IMR-90 (cell line): ENCODE measurements around the gene MAP3K8. TPM values are rescaled to one million over a fixed set of nuclear protein-coding genes. Genes with fewer than 3 reads are reported as not detected.

Source experiments
- ATAC-seq: fragments of 200-7000 bp; cut with Tn5 transposase; 2 replicates; pipeline ENCODE4 v1.9.1; 2020; ENCODE audit warnings: low read depth, mild to moderate bottlenecking, moderate library complexity
- BruUV-seq: library from RNA; stranded (reverse); fragments of 400-500 nt; replicated peaks from 2 replicates; lab custom pipeline; 2021; lab: Mats Ljungman, UMichigan
- CTCF ChIA-PET: fragments of 300-600 bp; formaldehyde crosslinking; extraction: SDS; loops from one replicate; lab custom pipeline; 2021; ENCODE audit warnings: antibody characterized with exemption; lab: Yijun Ruan, JAX
- POLR2A ChIA-PET: fragments of 300-600 bp; sonication (Branson Sonifier 250); formaldehyde crosslinking; loops from one replicate; lab custom pipeline; 2022; ENCODE audit warnings: antibody characterized with exemption; ENCODE audit not compliant: unreplicated experiment; lab: Charles Lee
- DNase-seq: peaks from one replicate; pipeline ENCODE4 v3.0.0; 2013
- H2AFZ ChIP-seq: replicated peaks from 2 replicates; pipeline ENCODE3; 2013; ENCODE audit warnings: low read length, mild to moderate bottlenecking; ENCODE audit not compliant: poor library complexity
- H2AK5ac ChIP-seq: 2 replicates; pipeline ENCODE4 v1.6.1; 2013; ENCODE audit warnings: low read depth, low read length, inconsistent platforms
- H2AK9ac ChIP-seq: replicated peaks from 2 replicates; pipeline ENCODE3; 2013; ENCODE audit warnings: mild to moderate bottlenecking, low read depth, low read length, moderate library complexity; ENCODE audit not compliant: poor library complexity
- H2BK120ac ChIP-seq: 2 replicates; pipeline ENCODE4 v1.6.1; 2013; ENCODE audit warnings: low read depth, low read length, inconsistent platforms
- H2BK15ac ChIP-seq: 3 replicates; pipeline ENCODE4 v1.6.1; 2013; ENCODE audit warnings: low read depth, low read length, inconsistent platforms
- H2BK20ac ChIP-seq: 2 replicates; pipeline ENCODE4 v1.6.1; 2013; ENCODE audit warnings: low read depth, mild to moderate bottlenecking, inconsistent platforms, low read length, moderate library complexity
- H2BK5ac ChIP-seq: 2 replicates; pipeline ENCODE4 v1.6.1; 2013; ENCODE audit warnings: mild to moderate bottlenecking, low read depth, low read length, inconsistent platforms; ENCODE audit not compliant: poor library complexity, severe bottlenecking
- H3K14ac ChIP-seq: replicated peaks from 2 replicates; pipeline ENCODE4 v1.6.1; 2013; ENCODE audit warnings: low read depth, low read length, inconsistent platforms
- H3K18ac ChIP-seq: 2 replicates; pipeline ENCODE4 v1.6.1; 2013; ENCODE audit warnings: low read depth, low read length, control low read depth
- H3K23ac ChIP-seq: 2 replicates; pipeline ENCODE4 v1.6.1; 2013; ENCODE audit warnings: low read depth, low read length, inconsistent platforms
- H3K27ac ChIP-seq: 2 replicates; pipeline ENCODE4 v1.5.1; 2013; ENCODE audit warnings: mild to moderate bottlenecking, control low read depth, low read length; ENCODE audit not compliant: insufficient read depth
- H3K27me3 ChIP-seq: 2 replicates; pipeline ENCODE4 v1.6.1; 2013; ENCODE audit warnings: low read length; ENCODE audit not compliant: control insufficient read depth, insufficient read depth
- H3K36me3 ChIP-seq: 2 replicates; pipeline ENCODE4 v1.6.1; 2013; ENCODE audit warnings: low read length, mixed read lengths; ENCODE audit not compliant: control insufficient read depth, insufficient read depth
- H3K4ac ChIP-seq: 2 replicates; pipeline ENCODE4 v1.6.1; 2013; ENCODE audit warnings: low read depth, low read length, inconsistent platforms
- H3K4me1 ChIP-seq: 2 replicates; pipeline ENCODE4 v1.6.1; 2013; ENCODE audit warnings: low read length, mixed read lengths; ENCODE audit not compliant: control insufficient read depth, insufficient read depth
- H3K4me2 ChIP-seq: 2 replicates; pipeline ENCODE4 v1.6.1; 2013; ENCODE audit warnings: low read depth, mild to moderate bottlenecking, control low read depth, low read length, moderate library complexity
- H3K4me3 ChIP-seq: 2 replicates; pipeline ENCODE4 v1.5.1; 2013; ENCODE audit warnings: low read depth, mild to moderate bottlenecking, control low read depth, low read length, moderate library complexity; ENCODE audit not compliant: insufficient read depth
- H3K56ac ChIP-seq: 2 replicates; pipeline ENCODE4 v1.6.1; 2013; ENCODE audit warnings: low read length, inconsistent platforms; ENCODE audit not compliant: insufficient read depth; ENCODE audit errors: extremely low read depth
- H3K79me1 ChIP-seq, 2 experiments: 2 replicates each; pipeline ENCODE4 v1.6.1; 2013; ENCODE audit warnings: low read length in 2 of 2, inconsistent platforms in 1 of 2, low read depth in 1 of 2
- H3K9ac ChIP-seq: 2 replicates; pipeline ENCODE4 v1.6.1; 2013; ENCODE audit warnings: low read depth, low read length, control low read depth
- H3K9me1 ChIP-seq: 2 replicates; pipeline ENCODE4 v1.6.1; 2013; ENCODE audit warnings: low read length, inconsistent platforms; ENCODE audit not compliant: insufficient read depth
- H3K9me3 ChIP-seq: 2 replicates; pipeline ENCODE4 v1.6.1; 2013; ENCODE audit warnings: low read length; ENCODE audit not compliant: control insufficient read depth, insufficient read depth
- H4K20me1 ChIP-seq: 2 replicates; pipeline ENCODE4 v1.6.1; 2013; ENCODE audit warnings: low read length, inconsistent platforms; ENCODE audit not compliant: insufficient read depth
- H4K5ac ChIP-seq: 2 replicates; pipeline ENCODE4 v1.6.1; 2013; ENCODE audit warnings: mild to moderate bottlenecking, low read depth, low read length, control low read depth
- H4K8ac ChIP-seq, 2 experiments: 2 replicates each; pipeline ENCODE4 v1.6.1; 2013; ENCODE audit warnings: low read depth in 2 of 2, low read length in 2 of 2, control low read depth in 1 of 2, inconsistent platforms in 1 of 2
- H4K91ac ChIP-seq: 2 replicates; pipeline ENCODE4 v1.6.1; 2013; ENCODE audit warnings: low read depth, low read length, inconsistent platforms; ENCODE audit not compliant: insufficient read depth
- NFE2L2 ChIP-seq: fragments of 150-350 bp; IDR thresholded peaks from 2 replicates; pipeline ENCODE4 v1.6.1; 2016; ENCODE audit warnings: low read depth, mild to moderate bottlenecking, low read length
- SMC3 ChIP-seq: fragments of 150-350 bp; IDR thresholded peaks from 2 replicates; pipeline ENCODE4 v1.6.1; 2016; ENCODE audit warnings: low read depth, mild to moderate bottlenecking, antibody characterized with exemption, low read length, moderate library complexity
- WGBS, 2 experiments: methylation state at CpG; one replicate each; pipeline versions ENCODE4 v1.1.5 to v1.1.7; 2013; ENCODE audit warnings: missing lambda C conversion rate in 2 of 2; ENCODE audit not compliant: insufficient read length in 1 of 2; ENCODE audit errors: extremely low coverage in 2 of 2; 5-methylcytosine and 5-hydroxymethylcytosine counted together
- dilution Hi-C: fragments of 300-500 bp; cut with HindIII; formaldehyde crosslinking; loops from one replicate; pipeline ENCODE4 v1.14.3; 2018; ENCODE audit warnings: low sequenced_read_pairs; ENCODE audit not compliant: unreplicated experiment
- in situ Hi-C: fragments of 300-500 bp; cut with MboI; formaldehyde crosslinking; loops from 3 replicates; pipeline ENCODE4 v1.14.3; 2019; ENCODE audit warnings: low sequenced_read_pairs, inconsistent platforms, mixed read lengths
- intact Hi-C: fragments of 100-400 bp; cut with micrococcal nuclease; formaldehyde crosslinking; loops from 2 replicates; pipeline ENCODE4 v1.10.0; 2022
- polyA plus RNA-seq, 3 experiments: library from polyadenylated mRNA; depleted of rRNA; stranded (reverse); fragments of >200 nt; gene quantifications; 2 replicates each; pipeline ENCODE4 v1.2.3, GENCODE V29; 2012; ENCODE audit warnings: low replicate concordance in 1 of 3
- total RNA-seq: library from RNA; depleted of rRNA; stranded (reverse); fragments of >200 nt; gene quantifications from 2 replicates; pipeline ENCODE4 v1.2.3, GENCODE V29; 2012

MAP3K8 gene
- total and polyA plus RNA-seq, 2 of the 4 experiments (the other 2 are of a cell fraction): 1.8 to 2.6 TPM

DNA sequence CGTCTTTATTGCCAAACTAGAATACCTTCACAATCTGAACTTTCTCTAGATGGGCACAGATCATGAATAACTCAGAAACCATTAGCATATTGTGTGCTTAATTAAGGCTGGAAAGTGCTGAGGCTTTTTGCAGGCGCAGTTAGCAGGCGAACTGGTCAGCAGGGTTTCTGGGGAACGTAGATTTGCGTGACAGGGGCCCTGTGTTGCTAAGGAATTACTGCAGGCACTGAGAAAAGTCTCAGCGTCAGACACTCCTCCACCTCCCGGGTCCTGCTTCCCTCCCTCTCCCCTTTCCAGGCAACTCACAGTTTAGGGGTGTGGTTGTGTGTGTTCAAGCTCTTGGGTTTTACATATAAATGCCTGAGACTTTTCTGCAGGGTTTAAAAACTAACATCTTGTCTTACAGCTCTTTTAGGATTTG lies 2.2 kb downstream of the MAP3K8 start:
- peaks cover 20% of the 10 kb centered on the region for H3K4me1 ChIP-seq
- H3K9me1 ChIP-seq: peaks cover 5% of the 10 kb centered on the region; the same call in 1 of the 2 replicates
- peak overlapping the region; percentile 69; the same call in 1 of the 2 replicates for H3K14ac ChIP-seq
- peaks cover 3% of the 10 kb centered on the region; the same call in 1 of the 2 replicates for H3K36me3 ChIP-seq
- peak overlapping the region; percentile 78 for H2AFZ ChIP-seq
- ChIA-PET CTCF (interaction anchor here (0.6 kb wide), 1 partner anchor 49 kb away, joined by 3 read pairs; no protein-coding TSS in a partner anchor), POLR2A (no interaction called here)
- peak overlapping the region; percentile 18; the same call in 1 of the 2 replicates for H3K27ac ChIP-seq
- H4K8ac ChIP-seq: peak overlapping the region in 1 of 2 experiments; percentile 72; a peak in 2 of 4 replicates
- BruUV-seq: no TSS peak
- H3K56ac ChIP-seq: no peak overlapping the region
- no peak for TF ChIP-seq NFE2L2
- TF ChIP-seq SMC3: no peak
- H3K79me1 ChIP-seq: peaks cover 13 to 40% of the 10 kb centered on the region in 2 experiments
- H3K23ac ChIP-seq: peak overlapping the region; percentile 49; the same call in 1 of the 2 replicates
- H2BK20ac ChIP-seq: peak overlapping the region; percentile 5; the same call in 1 of the 2 replicates
- peak overlapping the region; percentile 59 for H3K4me2 ChIP-seq
- H4K91ac ChIP-seq: peak overlapping the region; percentile 42
- peak overlapping the region; percentile 8 for H3K4me3 ChIP-seq
- H3K4ac ChIP-seq: peak overlapping the region; percentile 33
- H4K20me1 ChIP-seq: peaks cover 5% of the 10 kb centered on the region; the same call in 1 of the 2 replicates
- no peaks in the 10 kb centered on the region for H3K27me3 ChIP-seq
- intact Hi-C loops (no loop called here), in situ Hi-C loops (no loop called here), dilution Hi-C loops (no loop called here)
- H2AK5ac ChIP-seq: peak overlapping the region; percentile 35
- DNase-seq (peak; percentile 60), ATAC-seq (no peak)
- peak overlapping the region; percentile 10 for H3K18ac ChIP-seq
- peak overlapping the region; percentile 58 for H2BK5ac ChIP-seq
- H2BK15ac ChIP-seq: no peak overlapping the region
- H3K9me3 ChIP-seq: no peaks in the 10 kb centered on the region
- peak overlapping the region; percentile 5; the same call in 1 of the 2 replicates for H3K9ac ChIP-seq
- peak overlapping the region; percentile 28; the same call in 1 of the 2 replicates for H2BK120ac ChIP-seq
- peak overlapping the region; percentile 92 for H2AK9ac ChIP-seq
- WGBS, 2 experiments: no CpG with 5 or more reads among the region's 7 CpGs
- no peak overlapping the region; the same call in 1 of the 2 replicates for H4K5ac ChIP-seq
